GM18951 (cell line): ENCODE measurements around the gene KIF15.

ENCODE experiments used
- POLR2A ChIP-seq: IDR thresholded peaks from 4 replicates; pipeline ENCODE4 v1.6.1; 2011; ENCODE audit warnings: mild to moderate bottlenecking; ENCODE audit not compliant: insufficient read length, insufficient read depth; ENCODE audit errors: extremely low read depth
- in situ Hi-C: fragments of 300-500 bp; cut with MboI; formaldehyde crosslinking; loops from one replicate; pipeline ENCODE4 v1.12.0; 2022; ENCODE audit warnings: low sequenced_read_pairs, mixed read lengths, inconsistent platforms; ENCODE audit not compliant: unreplicated experiment

The KIF15 gene

GRCh38 chr3:44896440-44896839 is 134.8 kb downstream of the KIF15 start:
- in situ Hi-C loops: no loop called here
- no peak for TF ChIP-seq POLR2A

- in situ Hi-C loops: no loop called here
- no peak for TF ChIP-seq POLR2A
Observed at GRCh38 chr3:44899683-44900367, 138.2 kb downstream of the KIF15 start.

- in situ Hi-C loops: no loop called here
- TF ChIP-seq POLR2A: no peak
Observed at GRCh38 chr3:44902628-44903027, 141.0 kb downstream of the KIF15 start.
